Measurements from ENCODE around the gene SLTM.
"Not testable (repeated sequence)": the region's sequence is repeated elsewhere in the genome, so short reads cannot be mapped to it uniquely, and the experiment has no call there.

The SLTM gene

DNA sequence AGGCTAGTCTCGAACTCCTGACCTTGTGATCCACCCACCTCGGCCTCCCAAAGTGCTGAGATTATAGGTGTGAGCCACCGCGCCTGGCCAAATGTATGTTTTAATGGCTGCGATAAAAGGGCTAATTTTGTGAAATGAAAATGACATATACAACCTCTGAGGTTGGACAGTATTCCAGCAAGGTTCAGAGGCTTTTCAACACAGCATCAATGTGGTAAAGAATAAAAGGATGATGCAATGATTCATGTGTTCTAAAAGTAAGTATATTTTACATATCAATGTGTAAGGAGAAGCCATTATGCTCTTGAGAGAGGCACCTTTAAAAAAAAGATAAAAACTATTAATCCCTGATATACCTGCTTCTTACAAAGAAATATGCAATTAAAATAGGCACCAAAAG is 6.7 kb downstream of the SLTM start:
- no peak for DNase-seq

GRCh38 chr15:58924327-58924726 is 9.2 kb downstream of the SLTM start:
- DNase-seq = no peak

- DNase-seq = no peak
These were observed 9.7 kb downstream of the SLTM start for GRCh38 chr15:58923696-58924300.

- no peak for DNase-seq
These were observed 10.2 kb downstream of the SLTM start for GRCh38 chr15:58923284-58923683.

GRCh38 chr15:58921267-58921790 is 12.2 kb downstream of the SLTM start:
- DNase-seq = no peak

DNA sequence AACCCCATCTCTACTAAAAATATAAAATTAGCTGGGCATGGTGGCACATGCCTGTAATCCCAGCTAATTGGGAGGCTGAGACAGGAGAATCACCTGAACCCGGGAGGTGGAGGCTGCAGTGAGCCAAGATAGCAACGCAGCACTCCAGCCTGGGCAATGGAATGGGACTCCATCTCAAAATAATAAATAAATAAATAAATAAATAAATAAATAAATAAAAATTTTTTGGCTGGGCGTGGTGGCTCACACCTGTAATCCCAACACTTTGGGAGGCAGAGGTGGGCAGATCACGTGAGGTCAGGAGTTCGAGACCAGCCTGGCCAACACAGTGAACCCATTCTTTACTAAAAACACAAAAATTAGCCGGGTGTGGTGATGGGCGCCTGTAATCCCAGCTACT is 13.0 kb downstream of the SLTM start:
- not testable (repeated sequence) for DNase-seq

DNA sequence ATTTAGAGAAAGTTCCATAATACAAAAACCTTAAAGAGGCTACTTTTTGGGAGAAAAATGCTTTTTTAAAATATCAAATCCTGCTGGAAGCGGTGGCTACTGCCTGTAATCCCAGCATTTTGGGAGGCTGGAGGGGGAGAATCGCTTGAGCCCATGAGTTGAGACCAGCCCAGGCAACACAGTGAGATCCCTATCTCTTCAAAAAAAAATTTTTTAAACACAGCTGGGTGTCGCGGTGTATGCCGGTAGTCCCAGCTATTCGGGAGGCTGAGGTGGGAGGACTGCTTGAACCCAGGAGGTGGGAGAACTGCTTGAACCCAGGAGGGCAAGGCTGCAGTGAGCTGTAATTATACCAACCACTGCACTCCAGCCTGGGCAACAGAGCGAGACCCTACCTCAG is 14.2 kb downstream of the SLTM start:
- DNase-seq = no peak

DNA sequence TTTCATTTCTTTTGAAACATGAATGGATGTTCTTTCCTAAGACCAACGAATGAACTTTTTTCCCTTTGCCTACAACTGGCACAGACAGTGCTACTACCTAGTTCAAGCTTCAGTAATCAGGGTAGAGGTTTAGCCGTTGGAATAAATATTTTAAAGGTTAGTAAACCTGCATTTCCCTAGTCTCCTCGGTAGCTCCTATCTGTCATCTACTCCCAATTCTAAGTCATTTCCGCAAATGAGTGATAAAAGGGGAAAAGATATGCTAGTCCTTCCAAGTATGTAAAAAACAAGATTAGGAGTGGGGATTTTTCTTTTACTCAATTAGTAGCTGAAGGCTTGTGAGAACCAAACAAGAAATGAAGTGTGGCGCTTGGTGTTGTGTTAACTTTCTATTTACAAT is 15.2 kb downstream of the SLTM start:
- no peak for DNase-seq

GRCh38 chr15:58917613-58918129 is 15.8 kb downstream of the SLTM start:
- DNase-seq = not testable (repeated sequence)

DNA sequence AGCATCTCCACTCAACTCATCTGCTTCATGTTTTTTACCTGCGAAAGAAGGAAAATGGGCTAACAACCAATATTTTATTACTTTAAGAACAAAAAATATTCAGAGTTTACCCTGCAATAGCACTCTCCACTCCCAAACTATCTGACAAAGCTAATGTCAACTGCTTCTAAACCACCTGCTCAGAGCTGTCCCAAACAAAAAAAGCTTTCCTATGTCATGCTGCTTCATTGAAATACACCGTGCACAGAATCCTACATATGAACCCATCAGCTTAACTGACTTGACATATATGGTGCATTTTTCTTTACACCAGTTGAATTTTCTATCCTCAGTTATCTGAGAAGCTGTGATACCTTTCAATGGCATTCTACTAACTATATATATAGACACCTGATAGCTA is 16.5 kb downstream of the SLTM start:
- no peak for DNase-seq

GRCh38 chr15:58910456-58910855 is 23.0 kb downstream of the SLTM start:
- no peak for DNase-seq

DNA sequence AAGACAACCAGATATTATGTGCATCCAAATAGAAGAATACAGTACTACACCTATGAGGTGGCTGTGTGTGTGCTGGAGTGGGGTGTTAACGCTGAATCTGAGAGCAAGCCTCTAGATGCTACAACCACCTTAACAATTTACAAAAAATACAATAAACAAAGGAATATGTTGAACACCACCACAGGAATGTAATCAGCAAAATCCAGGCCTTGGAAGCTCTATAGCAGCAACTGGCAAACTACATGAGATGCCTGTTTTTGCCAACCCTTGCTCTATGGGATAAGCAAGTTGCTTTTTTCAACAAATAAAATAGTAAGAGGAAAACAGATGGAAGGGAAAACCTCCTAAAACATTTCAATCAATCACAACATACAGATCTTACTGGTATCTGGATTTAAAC is 23.9 kb downstream of the SLTM start:
- DNase-seq = no peak

- DNase-seq = no peak
These were observed 24.7 kb downstream of the SLTM start for GRCh38 chr15:58908550-58909309.

GRCh38 chr15:58900631-58901030 is 32.8 kb downstream of the SLTM start:
- no peak for DNase-seq

GRCh38 chr15:58898150-58898680 is 35.3 kb downstream of the SLTM start:
- no peak for DNase-seq

- DNase-seq = no peak
These were observed 44.1 kb downstream of the SLTM start for GRCh38 chr15:58889363-58889762.

GRCh38 chr15:58886921-58887320 is 46.6 kb downstream of the SLTM start:
- DNase-seq = no peak

- DNase-seq = not testable (repeated sequence)
These were observed 49.6 kb downstream of the SLTM start for GRCh38 chr15:58883926-58884325.

DNA sequence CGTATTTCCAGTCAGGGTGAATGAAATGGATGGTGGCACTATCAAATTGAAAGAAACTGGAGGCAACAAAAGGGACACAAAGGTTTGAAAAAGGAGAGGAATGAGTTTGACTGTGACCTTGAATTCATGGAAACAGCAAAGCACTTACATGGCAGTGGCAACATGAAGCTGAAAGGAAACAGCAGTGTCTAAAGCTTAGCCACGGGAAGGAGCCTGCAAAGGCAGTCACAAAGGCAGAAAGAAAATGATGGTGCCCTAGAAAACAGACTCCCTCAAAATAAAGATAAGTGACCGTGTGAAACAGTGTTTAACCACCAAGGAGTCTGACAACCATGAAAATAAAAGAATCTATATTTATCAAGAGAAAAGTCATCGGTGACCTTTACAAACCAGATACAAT is 51.2 kb downstream of the SLTM start:
- DNase-seq = no peak

DNA sequence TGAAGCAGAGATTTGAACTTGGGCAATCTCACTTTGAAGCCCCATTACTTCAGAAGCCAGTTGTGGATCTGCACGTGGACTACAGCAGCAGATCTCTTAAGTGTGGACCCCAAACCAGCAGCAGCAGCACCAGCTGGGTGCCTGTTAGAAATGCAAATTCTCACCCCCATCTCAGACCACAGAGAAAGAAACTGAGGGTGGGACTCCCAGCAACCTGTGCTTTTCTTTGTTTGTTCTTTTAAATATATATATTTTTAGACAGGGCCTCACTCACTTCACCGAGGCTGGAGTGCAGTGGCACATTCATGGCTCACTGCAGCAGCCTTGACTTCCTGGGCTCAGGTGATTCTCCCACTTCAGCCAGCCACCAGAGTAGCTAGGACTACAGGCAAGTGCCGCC is 53.2 kb downstream of the SLTM start:
- DNase-seq = no peak

DNA sequence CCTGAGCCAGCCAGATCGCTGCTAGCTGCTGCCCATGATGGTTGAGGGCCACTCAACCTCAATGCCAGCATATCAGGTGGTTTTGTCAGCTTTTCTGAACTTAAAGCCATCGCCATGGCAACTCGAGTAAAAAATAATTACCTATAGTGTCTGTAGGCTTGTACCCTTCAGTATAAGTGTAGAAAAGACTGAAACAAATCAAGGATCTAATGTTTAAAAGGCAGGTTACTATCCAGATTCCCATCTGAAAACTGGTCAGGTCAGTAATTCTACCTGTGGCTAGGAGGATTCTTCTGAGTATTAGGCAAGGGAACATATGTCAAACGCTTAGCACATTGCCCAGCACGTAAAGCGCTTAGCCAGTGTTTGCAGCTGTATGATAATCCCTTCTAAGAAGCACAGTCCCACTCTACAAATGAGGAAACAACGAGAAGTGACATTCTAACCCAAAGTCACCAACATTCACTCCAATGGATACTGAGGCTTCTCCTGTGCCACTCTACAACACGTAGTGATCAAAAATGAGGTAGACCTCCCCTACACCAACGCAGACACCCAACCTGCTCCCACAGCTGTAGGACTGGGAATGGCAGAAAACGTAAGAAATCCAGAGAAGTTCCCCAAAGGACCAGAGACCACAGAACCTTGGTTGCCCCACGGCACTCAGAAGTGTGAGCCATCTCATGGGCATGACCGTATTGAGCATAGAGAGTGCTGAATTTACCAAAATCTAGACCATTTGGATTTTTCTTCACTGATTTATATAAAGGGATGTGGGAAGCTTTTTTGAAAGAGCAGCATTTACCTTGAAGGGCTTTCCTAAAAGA is 55.3 kb downstream of the SLTM start:
- no peak for DNase-seq

- DNase-seq = no peak
These were observed 57.0 kb downstream of the SLTM start for GRCh38 chr15:58876306-58877106.

All from activated T-cell treated with anti-CD3 and anti-CD28 coated beads for 4 hours (primary cell).